GM21717 (cell line): ENCODE results near the gene USP47.

Source experiments
- ATAC-seq: cut with Tn5 transposase; IDR thresholded peaks from one replicate; pipeline ENCODE4 v1.9.1; 2021; ENCODE audit warnings: mild to moderate bottlenecking, moderate library complexity; ENCODE audit not compliant: unreplicated experiment

The USP47 gene

DNA sequence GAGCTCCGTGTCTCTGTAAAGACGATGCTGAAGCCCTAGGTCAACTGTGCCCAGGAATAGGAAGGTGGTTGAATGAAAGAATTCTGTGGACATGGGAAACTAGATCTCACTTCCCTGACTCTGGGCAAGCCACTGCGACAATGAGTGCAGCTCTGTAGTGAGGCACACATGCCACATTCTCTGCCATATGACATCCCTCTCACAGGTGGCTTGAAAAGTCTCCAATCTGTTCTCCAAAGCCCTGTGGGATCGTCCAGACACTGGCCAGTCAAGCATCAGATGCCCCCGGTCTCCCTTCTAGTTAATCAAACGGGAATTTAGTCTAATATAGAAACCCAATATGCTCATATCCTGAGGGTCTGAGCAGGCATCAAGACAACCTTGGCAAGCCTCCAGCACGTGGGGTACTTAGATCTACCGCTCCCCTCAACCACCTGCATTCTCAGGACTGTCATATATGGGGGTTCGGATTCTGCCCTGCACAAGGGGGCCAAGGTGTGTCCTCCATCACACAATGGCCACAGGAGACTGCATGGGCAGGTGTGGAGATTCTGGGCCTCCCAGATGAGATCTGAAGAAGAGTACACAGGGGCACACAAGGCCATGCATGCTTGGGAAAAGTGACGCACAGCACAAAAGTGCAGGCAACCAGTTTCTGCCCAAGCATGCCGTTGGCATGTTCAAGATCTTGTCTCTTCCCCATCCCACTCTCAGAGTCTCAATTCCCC, 154.7 kb downstream of the USP47 start:
- ATAC-seq, result no peak

DNA sequence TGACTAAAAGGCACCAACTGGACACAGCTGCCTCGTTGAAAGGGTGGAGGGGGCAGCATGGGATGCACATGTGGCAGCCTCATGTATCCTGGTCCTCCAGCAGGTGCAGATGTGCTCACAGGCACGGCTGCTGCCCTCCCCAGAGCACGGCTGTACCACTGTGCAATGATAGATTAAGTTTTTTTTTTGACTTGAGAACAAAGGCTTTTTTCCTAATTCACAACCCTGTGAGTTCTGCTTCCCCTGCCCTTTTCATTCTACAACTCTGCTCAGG, 155.2 kb downstream of the USP47 start:
- no peak for ATAC-seq

DNA sequence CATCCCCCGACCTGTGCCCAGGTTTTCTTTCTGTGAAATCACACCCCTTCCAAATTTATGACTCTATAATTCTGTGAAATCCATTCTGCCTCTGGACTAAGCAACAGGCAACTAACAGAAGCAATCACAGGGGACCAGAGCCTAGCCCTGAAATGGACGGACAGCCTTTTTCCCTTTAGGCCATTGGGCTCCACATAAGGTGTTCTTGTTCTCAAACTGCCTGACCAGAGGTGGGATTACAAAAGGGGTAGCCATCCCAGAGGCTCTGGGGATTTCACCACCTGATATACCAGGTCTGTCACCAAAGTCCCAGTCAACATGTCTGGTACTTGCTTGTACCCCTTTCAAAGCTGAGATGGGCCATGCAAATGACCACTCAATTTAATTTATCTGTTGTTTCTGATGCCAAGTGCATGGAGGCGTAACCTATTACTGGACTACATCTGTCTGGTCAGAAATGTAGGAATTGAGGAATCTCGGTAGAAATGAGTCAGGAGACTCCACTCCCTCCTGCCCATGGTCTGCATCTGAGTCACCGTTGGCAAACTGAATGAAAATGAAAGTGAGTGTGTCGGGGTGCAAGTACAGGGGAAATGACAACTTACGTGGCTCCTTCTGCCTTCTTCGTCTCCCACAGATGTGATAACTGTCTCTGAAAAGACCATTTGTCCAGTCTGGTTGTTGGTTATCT, 156.5 kb downstream of the USP47 start:
- no peak for ATAC-seq

- ATAC-seq, result no peak
Measured at GRCh38 chr11:12001186-12001585, 159.4 kb downstream of the USP47 start.

DNA sequence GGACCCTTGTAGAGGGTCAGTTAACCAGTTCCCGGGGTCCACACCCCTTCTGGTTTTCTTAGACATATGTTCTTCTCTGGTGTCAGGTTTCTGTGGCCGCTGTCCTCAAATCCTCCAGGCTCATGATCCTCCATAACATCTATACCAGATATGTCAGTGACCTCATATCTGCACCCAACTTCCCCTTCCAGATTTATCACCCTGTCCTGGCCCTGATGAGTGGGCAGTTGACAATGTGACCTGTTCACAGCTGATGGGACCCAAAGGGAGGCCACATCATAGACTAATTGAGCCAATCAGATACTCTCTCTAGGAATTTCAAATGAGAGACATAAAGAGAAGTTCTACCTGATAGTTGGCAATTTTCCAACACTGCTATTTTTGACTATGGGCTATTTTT, 161.6 kb downstream of the USP47 start:
- ATAC-seq, result no peak

- ATAC-seq, result no peak
Measured at GRCh38 chr11:12003815-12004214, 162.0 kb downstream of the USP47 start.

GRCh38 chr11:12005061-12005460, 163.3 kb downstream of the USP47 start:
- no peak for ATAC-seq

DNA sequence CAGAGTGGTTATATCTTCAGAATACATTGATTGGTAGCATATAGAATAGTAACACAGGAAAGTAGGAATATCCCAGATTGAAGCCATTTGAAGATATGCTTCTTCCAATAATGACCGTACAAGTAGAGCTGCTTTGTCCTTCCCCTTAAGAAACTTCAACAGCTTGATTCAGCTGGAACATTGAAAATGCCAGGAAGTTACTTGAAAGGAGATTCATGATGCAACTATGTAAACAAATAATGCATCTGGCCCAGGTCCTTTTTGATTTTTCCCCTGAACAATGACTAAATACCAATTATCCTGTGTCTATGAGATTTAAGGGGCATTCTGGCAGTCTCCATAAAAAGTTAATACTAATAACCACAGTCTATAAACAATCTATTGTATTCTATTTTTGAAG, 163.7 kb downstream of the USP47 start:
- no peak for ATAC-seq

GRCh38 chr11:12006552-12007229, 164.9 kb downstream of the USP47 start:
- ATAC-seq, result no peak

GRCh38 chr11:12007230-12007593, 165.4 kb downstream of the USP47 start:
- ATAC-seq, result no peak

GRCh38 chr11:12007769-12008737, 166.3 kb downstream of the USP47 start, which contains the start of gene DKK3:
TSS of gene DKK3 (minus strand) at chr11:12008626. CDS start at chr11:12008582, 44 bp downstream.
- no peak for ATAC-seq
